IMR-90 (cell line): Measurements from ENCODE around the gene SNRNP27. TPM values are rescaled to one million over a fixed set of nuclear protein-coding genes. Genes with fewer than 3 reads are reported as not detected.

Experiments
- ATAC-seq: fragments of 200-7000 bp; cut with Tn5 transposase; 2 replicates; pipeline ENCODE4 v1.9.1; 2020; ENCODE audit warnings: low read depth, mild to moderate bottlenecking, moderate library complexity
- BruUV-seq: library from RNA; stranded (reverse); fragments of 400-500 nt; replicated peaks from 2 replicates; lab custom pipeline; 2021; lab: Mats Ljungman, UMichigan
- CTCF ChIA-PET: fragments of 300-600 bp; formaldehyde crosslinking; extraction: SDS; loops from one replicate; lab custom pipeline; 2021; ENCODE audit warnings: antibody characterized with exemption; lab: Yijun Ruan, JAX
- POLR2A ChIA-PET: fragments of 300-600 bp; sonication (Branson Sonifier 250); formaldehyde crosslinking; loops from one replicate; lab custom pipeline; 2022; ENCODE audit warnings: antibody characterized with exemption; ENCODE audit not compliant: unreplicated experiment; lab: Charles Lee
- DNase-seq: peaks from one replicate; pipeline ENCODE4 v3.0.0; 2013
- H2AFZ ChIP-seq: replicated peaks from 2 replicates; pipeline ENCODE3; 2013; ENCODE audit warnings: low read length, mild to moderate bottlenecking; ENCODE audit not compliant: poor library complexity
- H2AK5ac ChIP-seq: 2 replicates; pipeline ENCODE4 v1.6.1; 2013; ENCODE audit warnings: low read depth, low read length, inconsistent platforms
- H2AK9ac ChIP-seq: replicated peaks from 2 replicates; pipeline ENCODE3; 2013; ENCODE audit warnings: mild to moderate bottlenecking, low read depth, low read length, moderate library complexity; ENCODE audit not compliant: poor library complexity
- H2BK120ac ChIP-seq: 2 replicates; pipeline ENCODE4 v1.6.1; 2013; ENCODE audit warnings: low read depth, low read length, inconsistent platforms
- H2BK15ac ChIP-seq: 3 replicates; pipeline ENCODE4 v1.6.1; 2013; ENCODE audit warnings: low read depth, low read length, inconsistent platforms
- H2BK20ac ChIP-seq: 2 replicates; pipeline ENCODE4 v1.6.1; 2013; ENCODE audit warnings: low read depth, mild to moderate bottlenecking, inconsistent platforms, low read length, moderate library complexity
- H2BK5ac ChIP-seq: 2 replicates; pipeline ENCODE4 v1.6.1; 2013; ENCODE audit warnings: mild to moderate bottlenecking, low read depth, low read length, inconsistent platforms; ENCODE audit not compliant: poor library complexity, severe bottlenecking
- H3K14ac ChIP-seq: replicated peaks from 2 replicates; pipeline ENCODE4 v1.6.1; 2013; ENCODE audit warnings: low read depth, low read length, inconsistent platforms
- H3K18ac ChIP-seq: 2 replicates; pipeline ENCODE4 v1.6.1; 2013; ENCODE audit warnings: low read depth, low read length, control low read depth
- H3K23ac ChIP-seq: 2 replicates; pipeline ENCODE4 v1.6.1; 2013; ENCODE audit warnings: low read depth, low read length, inconsistent platforms
- H3K27ac ChIP-seq: 2 replicates; pipeline ENCODE4 v1.5.1; 2013; ENCODE audit warnings: mild to moderate bottlenecking, control low read depth, low read length; ENCODE audit not compliant: insufficient read depth
- H3K27me3 ChIP-seq: 2 replicates; pipeline ENCODE4 v1.6.1; 2013; ENCODE audit warnings: low read length; ENCODE audit not compliant: control insufficient read depth, insufficient read depth
- H3K36me3 ChIP-seq: 2 replicates; pipeline ENCODE4 v1.6.1; 2013; ENCODE audit warnings: low read length, mixed read lengths; ENCODE audit not compliant: control insufficient read depth, insufficient read depth
- H3K4ac ChIP-seq: 2 replicates; pipeline ENCODE4 v1.6.1; 2013; ENCODE audit warnings: low read depth, low read length, inconsistent platforms
- H3K4me1 ChIP-seq: 2 replicates; pipeline ENCODE4 v1.6.1; 2013; ENCODE audit warnings: low read length, mixed read lengths; ENCODE audit not compliant: control insufficient read depth, insufficient read depth
- H3K4me2 ChIP-seq: 2 replicates; pipeline ENCODE4 v1.6.1; 2013; ENCODE audit warnings: low read depth, mild to moderate bottlenecking, control low read depth, low read length, moderate library complexity
- H3K4me3 ChIP-seq: 2 replicates; pipeline ENCODE4 v1.5.1; 2013; ENCODE audit warnings: low read depth, mild to moderate bottlenecking, control low read depth, low read length, moderate library complexity; ENCODE audit not compliant: insufficient read depth
- H3K56ac ChIP-seq: 2 replicates; pipeline ENCODE4 v1.6.1; 2013; ENCODE audit warnings: low read length, inconsistent platforms; ENCODE audit not compliant: insufficient read depth; ENCODE audit errors: extremely low read depth
- H3K79me1 ChIP-seq, 2 experiments: 2 replicates each; pipeline ENCODE4 v1.6.1; 2013; ENCODE audit warnings: low read length in 2 of 2, inconsistent platforms in 1 of 2, low read depth in 1 of 2
- H3K9ac ChIP-seq: 2 replicates; pipeline ENCODE4 v1.6.1; 2013; ENCODE audit warnings: low read depth, low read length, control low read depth
- H3K9me1 ChIP-seq: 2 replicates; pipeline ENCODE4 v1.6.1; 2013; ENCODE audit warnings: low read length, inconsistent platforms; ENCODE audit not compliant: insufficient read depth
- H3K9me3 ChIP-seq: 2 replicates; pipeline ENCODE4 v1.6.1; 2013; ENCODE audit warnings: low read length; ENCODE audit not compliant: control insufficient read depth, insufficient read depth
- H4K20me1 ChIP-seq: 2 replicates; pipeline ENCODE4 v1.6.1; 2013; ENCODE audit warnings: low read length, inconsistent platforms; ENCODE audit not compliant: insufficient read depth
- H4K5ac ChIP-seq: 2 replicates; pipeline ENCODE4 v1.6.1; 2013; ENCODE audit warnings: mild to moderate bottlenecking, low read depth, low read length, control low read depth
- H4K8ac ChIP-seq, 2 experiments: 2 replicates each; pipeline ENCODE4 v1.6.1; 2013; ENCODE audit warnings: low read depth in 2 of 2, low read length in 2 of 2, control low read depth in 1 of 2, inconsistent platforms in 1 of 2
- H4K91ac ChIP-seq: 2 replicates; pipeline ENCODE4 v1.6.1; 2013; ENCODE audit warnings: low read depth, low read length, inconsistent platforms; ENCODE audit not compliant: insufficient read depth
- BHLHE40 ChIP-seq: fragments of 150-350 bp; IDR thresholded peaks from 2 replicates; pipeline ENCODE4 v1.6.1; 2016; ENCODE audit warnings: mild to moderate bottlenecking, low read depth, low read length
- CEBPB ChIP-seq: IDR thresholded peaks from 2 replicates; pipeline ENCODE4 v1.6.1; 2012; ENCODE audit warnings: low read depth, low read length, improper control_type of control experiment
- CHD1 ChIP-seq: IDR thresholded peaks from 2 replicates; pipeline ENCODE4 v1.6.1; 2012; ENCODE audit warnings: low read depth, low read length, improper control_type of control experiment
- ELK1 ChIP-seq: fragments of 150-350 bp; IDR thresholded peaks from 2 replicates; pipeline ENCODE4 v1.6.1; 2016; ENCODE audit warnings: low read depth, mild to moderate bottlenecking, low read length, moderate library complexity, borderline replicate concordance
- FOS ChIP-seq: fragments of 150-350 bp; IDR thresholded peaks from 2 replicates; pipeline ENCODE4 v1.6.1; 2016; ENCODE audit warnings: low read depth, low read length
- MAFK ChIP-seq: IDR thresholded peaks from 2 replicates; pipeline ENCODE4 v1.6.1; 2012; ENCODE audit warnings: low read depth, low read length, improper control_type of control experiment
- MAZ ChIP-seq: IDR thresholded peaks from 2 replicates; pipeline ENCODE4 v1.6.1; 2012; ENCODE audit warnings: low read depth, mild to moderate bottlenecking, low read length, improper control_type of control experiment, moderate library complexity, borderline replicate concordance
- MXI1 ChIP-seq: IDR thresholded peaks from 2 replicates; pipeline ENCODE4 v1.6.1; 2012; ENCODE audit warnings: low read depth, mild to moderate bottlenecking, low read length, moderate library complexity, borderline replicate concordance
- NFE2L2 ChIP-seq: fragments of 150-350 bp; IDR thresholded peaks from 2 replicates; pipeline ENCODE4 v1.6.1; 2016; ENCODE audit warnings: low read depth, mild to moderate bottlenecking, low read length
- POLR2A ChIP-seq: IDR thresholded peaks from 2 replicates; pipeline ENCODE4 v1.6.1; 2012; ENCODE audit warnings: mild to moderate bottlenecking, low read depth, low read length
- RAD21 ChIP-seq: IDR thresholded peaks from 2 replicates; pipeline ENCODE4 v1.6.1; 2012; ENCODE audit warnings: low read length, improper control_type of control experiment
- RCOR1 ChIP-seq: IDR thresholded peaks from 2 replicates; pipeline ENCODE4 v1.6.1; 2012; ENCODE audit warnings: mild to moderate bottlenecking, low read length, improper control_type of control experiment; ENCODE audit not compliant: insufficient replicate concordance
- RFX5 ChIP-seq: IDR thresholded peaks from 2 replicates; pipeline ENCODE4 v1.8.0; 2012; ENCODE audit warnings: low read depth, mild to moderate bottlenecking, low read length, moderate library complexity
- SMC3 ChIP-seq: fragments of 150-350 bp; IDR thresholded peaks from 2 replicates; pipeline ENCODE4 v1.6.1; 2016; ENCODE audit warnings: low read depth, mild to moderate bottlenecking, antibody characterized with exemption, low read length, moderate library complexity
- WGBS, 2 experiments: methylation state at CpG; one replicate each; pipeline versions ENCODE4 v1.1.5 to v1.1.7; 2013; ENCODE audit warnings: missing lambda C conversion rate in 2 of 2; ENCODE audit not compliant: insufficient read length in 1 of 2; ENCODE audit errors: extremely low coverage in 2 of 2; 5-methylcytosine and 5-hydroxymethylcytosine counted together
- dilution Hi-C: fragments of 300-500 bp; cut with HindIII; formaldehyde crosslinking; loops from one replicate; pipeline ENCODE4 v1.14.3; 2018; ENCODE audit warnings: low sequenced_read_pairs; ENCODE audit not compliant: unreplicated experiment
- in situ Hi-C: fragments of 300-500 bp; cut with MboI; formaldehyde crosslinking; loops from 3 replicates; pipeline ENCODE4 v1.14.3; 2019; ENCODE audit warnings: low sequenced_read_pairs, inconsistent platforms, mixed read lengths
- intact Hi-C: fragments of 100-400 bp; cut with micrococcal nuclease; formaldehyde crosslinking; loops from 2 replicates; pipeline ENCODE4 v1.10.0; 2022
- polyA plus RNA-seq, 3 experiments: library from polyadenylated mRNA; depleted of rRNA; stranded (reverse); fragments of >200 nt; gene quantifications; 2 replicates each; pipeline ENCODE4 v1.2.3, GENCODE V29; 2012; ENCODE audit warnings: low replicate concordance in 1 of 3
- total RNA-seq: library from RNA; depleted of rRNA; stranded (reverse); fragments of >200 nt; gene quantifications from 2 replicates; pipeline ENCODE4 v1.2.3, GENCODE V29; 2012
- TF ChIP-seq, protein P1 (sequence below): fragments of 150-350 bp; IDR thresholded peaks from 2 replicates; pipeline ENCODE4 v1.6.1; 2017; ENCODE audit warnings: mild to moderate bottlenecking, antibody characterized with exemption, low read length, low read depth
- TF ChIP-seq, protein P2 (sequence below): conservative IDR thresholded peaks from 2 replicates; pipeline ENCODE4 v1.5.1; 2012; ENCODE audit warnings: mild to moderate bottlenecking, low read depth, low read length, improper control_type of control experiment

The SNRNP27 gene
- total and polyA plus RNA-seq, 2 of the 4 experiments (the other 2 are of a cell fraction): 8.8 to 48.3 TPM

DNA sequence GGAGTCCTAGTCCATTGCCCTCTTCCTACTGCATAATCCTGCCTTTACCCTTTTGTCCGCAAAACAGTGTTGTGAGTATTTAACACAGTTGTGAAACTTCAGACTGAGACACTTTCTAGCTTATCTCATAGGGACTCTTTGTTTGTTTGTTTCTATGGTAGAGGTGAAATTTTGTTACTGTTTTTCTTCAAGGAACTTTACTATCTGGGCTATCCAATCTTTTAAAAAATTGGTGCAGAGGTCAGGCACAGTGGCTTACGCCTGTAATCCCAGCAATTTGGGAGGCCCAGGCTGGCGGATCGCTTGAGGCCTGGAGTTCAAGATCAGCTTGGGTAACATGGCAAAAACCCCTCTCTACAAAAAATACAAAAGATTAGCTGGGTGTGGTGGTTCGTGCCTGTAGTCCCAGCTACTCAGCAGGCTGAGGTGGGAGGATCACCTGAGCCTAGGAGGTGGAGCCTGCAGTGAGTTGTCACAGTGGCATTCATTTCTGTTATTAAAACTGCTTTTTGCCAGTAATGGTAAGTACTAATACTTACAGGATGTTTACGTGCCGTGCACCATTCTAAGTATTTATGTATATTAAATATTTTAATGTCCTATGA lies 45.5 kb upstream of the SNRNP27 start:
- CTCF ChIA-PET: no interaction called here
- Histone ChIP-seq H3K4ac (no peak overlapping the region), H3K18ac (no peak overlapping the region), H3K36me3 (peaks cover 16% of the 10 kb centered on the region), H2BK15ac (no peak overlapping the region), H3K56ac (no peak overlapping the region), H4K91ac (no peak overlapping the region), H3K9me1 (peaks cover 3% of the 10 kb centered on the region), H2BK5ac (no peak overlapping the region), H3K9ac (no peak overlapping the region), H2AK9ac (no peak overlapping the region), H2BK20ac (no peak overlapping the region), H3K79me1 (peaks cover 0 to 4% of the 10 kb centered on the region in 2 experiments; a peak in 2 of 4 replicates), H4K5ac (no peak overlapping the region), H3K4me3 (no peak overlapping the region), H3K27ac (no peak overlapping the region), H2AK5ac (no peak overlapping the region), H3K23ac (no peak overlapping the region), H3K4me2 (no peak overlapping the region), H2AFZ (no peak overlapping the region), H4K20me1 (no peaks in the 10 kb centered on the region), H2BK120ac (no peak overlapping the region), H4K8ac (no peak overlapping the region), H3K4me1 (no peaks in the 10 kb centered on the region), H3K27me3 (no peaks in the 10 kb centered on the region), H3K14ac (no peak overlapping the region), H3K9me3 (no peaks in the 10 kb centered on the region)
- ATAC-seq (no peak), DNase-seq (no peak)
- no CpG with 5 or more reads among the region's 7 CpGs for WGBS, 2 experiments
- dilution Hi-C loops (no loop called here), in situ Hi-C loops (no loop called here), intact Hi-C loops (no loop called here)
- TF ChIP-seq CHD1 (no peak), NFE2L2 (no peak), FOS (no peak), RCOR1 (no peak), SMC3 (no peak), MAFK (no peak), RAD21 (no peak), MAZ (no peak), RFX5 (no peak), MXI1 (no peak), BHLHE40 (no peak), POLR2A (no peak), CEBPB (no peak), ELK1 (no peak)
- TF ChIP-seq, protein P1, sequence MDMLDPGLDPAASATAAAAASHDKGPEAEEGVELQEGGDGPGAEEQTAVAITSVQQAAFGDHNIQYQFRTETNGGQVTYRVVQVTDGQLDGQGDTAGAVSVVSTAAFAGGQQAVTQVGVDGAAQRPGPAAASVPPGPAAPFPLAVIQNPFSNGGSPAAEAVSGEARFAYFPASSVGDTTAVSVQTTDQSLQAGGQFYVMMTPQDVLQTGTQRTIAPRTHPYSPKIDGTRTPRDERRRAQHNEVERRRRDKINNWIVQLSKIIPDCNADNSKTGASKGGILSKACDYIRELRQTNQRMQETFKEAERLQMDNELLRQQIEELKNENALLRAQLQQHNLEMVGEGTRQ: no peak
- TF ChIP-seq, protein P2, sequence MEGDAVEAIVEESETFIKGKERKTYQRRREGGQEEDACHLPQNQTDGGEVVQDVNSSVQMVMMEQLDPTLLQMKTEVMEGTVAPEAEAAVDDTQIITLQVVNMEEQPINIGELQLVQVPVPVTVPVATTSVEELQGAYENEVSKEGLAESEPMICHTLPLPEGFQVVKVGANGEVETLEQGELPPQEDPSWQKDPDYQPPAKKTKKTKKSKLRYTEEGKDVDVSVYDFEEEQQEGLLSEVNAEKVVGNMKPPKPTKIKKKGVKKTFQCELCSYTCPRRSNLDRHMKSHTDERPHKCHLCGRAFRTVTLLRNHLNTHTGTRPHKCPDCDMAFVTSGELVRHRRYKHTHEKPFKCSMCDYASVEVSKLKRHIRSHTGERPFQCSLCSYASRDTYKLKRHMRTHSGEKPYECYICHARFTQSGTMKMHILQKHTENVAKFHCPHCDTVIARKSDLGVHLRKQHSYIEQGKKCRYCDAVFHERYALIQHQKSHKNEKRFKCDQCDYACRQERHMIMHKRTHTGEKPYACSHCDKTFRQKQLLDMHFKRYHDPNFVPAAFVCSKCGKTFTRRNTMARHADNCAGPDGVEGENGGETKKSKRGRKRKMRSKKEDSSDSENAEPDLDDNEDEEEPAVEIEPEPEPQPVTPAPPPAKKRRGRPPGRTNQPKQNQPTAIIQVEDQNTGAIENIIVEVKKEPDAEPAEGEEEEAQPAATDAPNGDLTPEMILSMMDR: no peak
- no TSS peak for BruUV-seq
- POLR2A ChIA-PET: no interaction called here
